ENCODE results near the gene GPATCH11. TPM values are rescaled to one million over a fixed set of nuclear protein-coding genes. Genes with fewer than 3 reads are reported as not detected.

The GPATCH11 gene
- total RNA-seq, 1 donor from 2014 or later: 2.1 TPM

DNA sequence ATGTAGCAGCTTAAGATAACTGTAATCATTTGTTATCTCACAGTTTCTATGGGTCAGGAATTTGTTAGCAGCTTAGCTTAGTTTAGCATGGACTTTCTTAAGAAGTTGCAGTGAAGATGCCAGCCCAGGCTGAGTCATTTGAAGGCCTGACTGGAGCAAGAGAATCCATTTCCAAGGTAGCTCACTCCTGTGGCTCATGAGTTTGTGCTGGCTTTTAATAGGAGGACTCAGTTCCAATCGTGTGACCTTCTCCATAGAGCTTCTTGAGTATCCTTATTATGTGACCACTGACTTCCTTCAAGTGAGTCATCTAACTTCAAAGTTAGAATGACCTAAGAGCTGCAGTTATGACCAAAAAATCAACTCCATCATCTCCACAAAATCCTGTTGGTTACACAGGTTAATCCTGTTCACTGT is 1.4 kb downstream of the GPATCH11 start:
- peak; percentile 33 for DNase-seq (ENCODE audit: low read depth)
- no peak overlapping the region for H3K4me3 ChIP-seq (ENCODE audit: low read depth, low read length)
- TF ChIP-seq, protein P1, sequence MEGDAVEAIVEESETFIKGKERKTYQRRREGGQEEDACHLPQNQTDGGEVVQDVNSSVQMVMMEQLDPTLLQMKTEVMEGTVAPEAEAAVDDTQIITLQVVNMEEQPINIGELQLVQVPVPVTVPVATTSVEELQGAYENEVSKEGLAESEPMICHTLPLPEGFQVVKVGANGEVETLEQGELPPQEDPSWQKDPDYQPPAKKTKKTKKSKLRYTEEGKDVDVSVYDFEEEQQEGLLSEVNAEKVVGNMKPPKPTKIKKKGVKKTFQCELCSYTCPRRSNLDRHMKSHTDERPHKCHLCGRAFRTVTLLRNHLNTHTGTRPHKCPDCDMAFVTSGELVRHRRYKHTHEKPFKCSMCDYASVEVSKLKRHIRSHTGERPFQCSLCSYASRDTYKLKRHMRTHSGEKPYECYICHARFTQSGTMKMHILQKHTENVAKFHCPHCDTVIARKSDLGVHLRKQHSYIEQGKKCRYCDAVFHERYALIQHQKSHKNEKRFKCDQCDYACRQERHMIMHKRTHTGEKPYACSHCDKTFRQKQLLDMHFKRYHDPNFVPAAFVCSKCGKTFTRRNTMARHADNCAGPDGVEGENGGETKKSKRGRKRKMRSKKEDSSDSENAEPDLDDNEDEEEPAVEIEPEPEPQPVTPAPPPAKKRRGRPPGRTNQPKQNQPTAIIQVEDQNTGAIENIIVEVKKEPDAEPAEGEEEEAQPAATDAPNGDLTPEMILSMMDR (conservative IDR thresholded peaks at IDR 0.05; ENCODE audit: low read depth, low read length): no peak

DNA sequence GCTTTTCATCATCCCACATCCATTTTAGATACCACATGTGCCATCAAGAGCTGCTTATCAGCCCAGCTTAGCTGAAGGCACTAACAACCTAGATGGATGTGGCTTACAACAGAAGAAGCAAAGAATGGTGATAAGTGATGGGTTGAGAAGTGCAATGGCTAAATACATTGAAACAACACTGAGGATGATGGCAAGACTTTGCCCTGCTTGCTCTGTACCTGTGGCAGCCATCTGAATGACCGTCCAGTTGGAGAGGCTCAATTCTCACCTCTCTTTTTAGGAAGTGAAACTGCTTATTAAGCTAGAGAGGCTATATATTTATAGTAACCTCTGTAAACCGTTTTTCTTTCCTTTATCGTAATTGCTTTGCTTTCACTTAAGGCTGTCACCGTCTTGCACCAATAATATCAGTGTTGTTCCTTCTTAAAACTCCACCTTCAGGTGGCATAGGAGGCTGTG is 5.7 kb downstream of the GPATCH11 start:
- TF ChIP-seq, protein P1 (conservative IDR thresholded peaks at IDR 0.05; ENCODE audit: low read depth, low read length): no peak
- H3K4me3 ChIP-seq (ENCODE audit: low read depth, low read length): no peak overlapping the region
- no peak for DNase-seq (ENCODE audit: low read depth)

DNA sequence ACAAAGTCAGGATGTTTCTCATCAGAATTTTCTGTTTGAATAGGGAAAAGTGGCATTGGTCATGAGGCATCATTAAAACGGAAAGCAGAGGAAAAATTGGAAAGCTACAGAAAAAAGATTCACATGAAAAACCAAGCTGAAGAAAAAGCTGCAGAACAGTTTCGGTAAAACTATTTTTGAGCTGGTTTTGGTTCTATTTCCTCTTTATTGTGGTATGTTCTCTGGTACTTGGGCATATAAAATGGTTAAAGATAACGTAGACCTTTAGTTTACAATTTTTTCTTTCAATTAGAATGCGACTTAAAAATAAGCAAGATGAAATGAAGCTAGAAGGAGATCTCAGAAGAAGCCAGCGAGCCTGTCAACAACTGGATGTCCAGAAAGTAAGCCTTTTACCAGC is 7.6 kb downstream of the GPATCH11 start:
- DNase-seq (ENCODE audit: low read depth): no peak
- no peak overlapping the region for H3K4me3 ChIP-seq (ENCODE audit: low read depth, low read length)
- TF ChIP-seq, protein P1 (conservative IDR thresholded peaks at IDR 0.05; ENCODE audit: low read depth, low read length): no peak

DNA sequence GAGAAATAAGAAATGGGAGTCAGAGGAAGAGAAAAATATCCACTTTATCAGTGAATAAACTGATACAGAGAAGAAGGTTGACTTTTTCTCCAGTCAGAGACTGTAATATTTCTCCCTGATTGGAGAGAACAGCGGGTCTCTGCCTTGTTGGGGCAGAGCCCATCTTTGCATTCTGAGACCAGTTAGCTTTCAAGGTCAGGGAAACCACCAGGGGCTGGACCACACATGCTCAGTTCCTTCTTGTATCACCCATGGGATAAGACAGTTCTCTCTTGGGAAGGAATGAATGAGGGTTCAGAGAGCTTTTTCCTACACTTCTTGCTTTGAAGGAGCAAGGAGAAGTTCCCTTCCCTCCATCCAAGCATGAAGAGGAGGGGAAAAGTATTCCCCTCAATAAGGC is 12.2 kb downstream of the GPATCH11 start:
- no peak overlapping the region for H3K4me3 ChIP-seq (ENCODE audit: low read depth, low read length)
- no peak for DNase-seq (ENCODE audit: low read depth)
- TF ChIP-seq, protein P1 (conservative IDR thresholded peaks at IDR 0.05; ENCODE audit: low read depth, low read length): no peak

DNA sequence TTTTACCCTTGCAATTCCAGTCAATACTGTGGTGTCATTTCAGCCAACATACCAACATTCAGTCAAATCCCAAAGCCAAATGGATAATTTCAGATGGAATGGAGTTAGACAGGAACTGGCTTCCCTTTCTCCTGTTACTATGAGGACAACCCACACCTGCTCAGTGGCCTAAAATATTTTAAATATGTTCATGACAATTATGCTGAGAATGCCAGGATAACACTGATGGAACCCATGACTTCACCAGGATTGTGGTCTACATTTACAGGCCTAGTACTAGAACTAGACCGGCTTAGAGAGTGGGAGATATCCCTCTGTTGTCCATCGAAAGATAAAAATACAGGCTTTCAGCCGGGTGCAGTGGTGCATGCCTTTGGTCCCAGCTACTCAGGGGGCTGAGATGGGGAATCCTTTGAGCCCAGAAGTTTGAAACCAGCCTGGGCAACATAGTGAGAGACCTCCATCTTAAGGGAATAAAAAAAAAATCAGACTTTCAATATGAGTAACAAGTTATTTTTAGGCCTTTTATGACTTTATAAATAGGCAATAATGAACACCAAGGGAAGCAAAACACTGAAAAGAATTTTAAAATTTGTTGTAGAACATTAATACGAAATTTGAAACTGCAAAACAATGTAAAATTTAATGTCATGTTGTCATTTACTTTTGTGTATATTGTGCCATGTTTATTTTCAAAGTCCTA is 14.2 kb downstream of the GPATCH11 start:
- H3K4me3 ChIP-seq (ENCODE audit: low read depth, low read length): no peak overlapping the region
- no peak for DNase-seq (ENCODE audit: low read depth)
- TF ChIP-seq, protein P1 (conservative IDR thresholded peaks at IDR 0.05; ENCODE audit: low read depth, low read length): no peak

DNA sequence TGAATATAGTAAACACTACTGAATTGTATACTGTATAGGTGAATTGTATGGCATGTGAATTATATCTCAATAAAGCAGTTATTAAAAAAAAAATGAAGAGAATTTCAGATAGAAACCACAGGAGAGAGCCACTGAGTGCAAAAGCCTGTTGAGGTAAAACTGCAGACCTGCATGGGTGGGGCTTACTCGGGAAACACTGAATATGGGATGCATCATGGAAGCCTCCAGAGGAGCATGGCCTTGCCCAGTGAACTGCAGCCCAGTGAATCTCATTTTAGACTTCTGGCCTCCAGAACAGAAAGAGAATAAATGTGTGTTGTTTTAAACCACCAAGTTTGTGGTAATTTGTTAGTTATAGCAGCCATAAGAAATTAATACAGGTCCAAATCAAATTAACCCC is 15.7 kb downstream of the GPATCH11 start:
- no peak for DNase-seq (ENCODE audit: low read depth)
- no peak overlapping the region for H3K4me3 ChIP-seq (ENCODE audit: low read depth, low read length)
- TF ChIP-seq, protein P1 (conservative IDR thresholded peaks at IDR 0.05; ENCODE audit: low read depth, low read length): no peak

DNA sequence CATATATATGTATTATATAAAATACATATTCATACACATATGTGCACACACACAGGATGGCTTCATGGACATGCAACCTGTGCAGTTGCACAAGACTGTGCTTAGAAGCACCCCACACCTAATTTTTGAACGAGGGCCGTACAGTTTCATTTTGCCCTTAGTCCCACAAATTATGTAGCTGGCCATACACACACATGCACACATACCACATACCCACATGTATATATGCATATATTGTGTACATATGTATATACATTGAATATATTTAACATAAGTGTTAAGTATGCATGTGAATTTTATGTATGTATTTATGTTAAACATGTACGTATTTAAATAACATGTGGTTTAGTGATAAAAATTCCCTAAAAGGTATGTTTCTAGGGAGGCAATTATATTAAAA is 18.3 kb downstream of the GPATCH11 start:
- TF ChIP-seq, protein P1 (conservative IDR thresholded peaks at IDR 0.05; ENCODE audit: low read depth, low read length): no peak
- no peak overlapping the region for H3K4me3 ChIP-seq (ENCODE audit: low read depth, low read length)
- DNase-seq (ENCODE audit: low read depth): no peak

Data from epithelial cell of proximal tubule (primary cell).